AG04450 (cell line): ENCODE measurements around the gene BCL11A. TPM values are rescaled to one million over a fixed set of nuclear protein-coding genes. Genes with fewer than 3 reads are reported as not detected.

Experiments used
- CTCF ChIA-PET: fragments of 300-600, 350-600 bp; formaldehyde crosslinking; extraction: SDS; loops from one replicate; lab custom pipeline; 2022; ENCODE audit warnings: antibody characterized with exemption, inconsistent platforms; lab: Charles Lee
- POLR2A ChIA-PET: fragments of 350-600 bp; formaldehyde crosslinking; extraction: SDS; loops from one replicate; lab custom pipeline; 2021; ENCODE audit warnings: antibody characterized with exemption, inconsistent platforms; lab: Yijun Ruan, JAX
- DNase-seq: peaks from one replicate; pipeline ENCODE4 v3.0.0-alpha.2; 2011; ENCODE audit warnings: low read depth, low spot score
- H3K27ac ChIP-seq: one replicate; pipeline ENCODE4 v1.5.1; 2012; ENCODE audit warnings: low read depth, low read length, control low read depth
- H3K27me3 ChIP-seq: one replicate; pipeline ENCODE4 v1.6.0; 2012; ENCODE audit warnings: low read length; ENCODE audit not compliant: control insufficient read depth, insufficient read depth
- H3K4me3 ChIP-seq: 2 replicates; pipeline ENCODE4 v1.5.1; 2011; ENCODE audit warnings: mild to moderate bottlenecking, low read depth, low read length, control low read depth
- H3K9me3 ChIP-seq: 2 replicates; pipeline ENCODE4 v1.5.1; 2012; ENCODE audit warnings: low read length; ENCODE audit not compliant: control insufficient read depth, insufficient read depth
- polyA plus RNA-seq: library from polyadenylated mRNA; depleted of rRNA; stranded (reverse); fragments of >200 nt; gene quantifications from 2 replicates; pipeline ENCODE4 v1.2.3, GENCODE V29; 2011
- TF ChIP-seq, protein P1 (sequence below): IDR thresholded peaks from 2 replicates; pipeline ENCODE4 v1.5.1; 2011; ENCODE audit warnings: low read depth, low read length, control low read depth, inconsistent platforms

BCL11A gene
- polyA plus RNA-seq, 1 experiment = 1.1 TPM

DNA sequence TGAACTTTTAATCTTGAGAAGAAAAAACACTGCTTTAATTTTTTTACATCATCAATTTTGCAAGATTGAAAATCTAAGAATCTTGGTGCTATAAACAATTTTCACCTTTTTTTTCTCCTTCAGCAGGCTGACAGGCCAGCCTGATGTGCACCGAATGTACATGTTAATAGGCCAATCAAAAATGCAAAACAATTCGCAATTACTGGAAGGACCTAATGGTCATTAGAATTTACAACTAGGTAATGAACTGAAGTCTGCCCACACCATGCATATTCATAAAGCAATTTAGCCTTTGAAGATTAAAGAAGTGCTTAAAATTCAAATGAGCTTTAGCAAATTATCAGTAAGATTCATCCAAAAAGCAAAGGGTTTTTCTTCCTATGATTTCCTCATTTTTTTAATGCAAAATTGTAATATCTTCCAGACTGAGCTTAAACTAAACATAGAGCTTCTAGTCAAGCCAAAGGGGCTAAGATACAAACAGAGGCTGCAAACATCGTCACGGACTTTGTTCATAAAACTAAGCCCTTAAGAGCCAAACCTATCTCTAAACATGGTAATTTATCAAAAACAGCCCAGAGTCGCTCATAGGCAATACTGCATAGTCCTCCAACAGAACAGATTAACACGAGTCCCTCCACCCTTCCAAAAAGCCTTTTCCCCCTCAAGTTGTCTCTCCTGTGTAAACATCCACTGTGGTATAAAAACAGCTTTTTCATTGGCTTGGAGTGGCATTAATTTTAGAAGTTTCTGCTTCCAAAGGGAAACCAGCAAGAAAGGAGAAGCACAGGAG is 18.4 kb downstream of the BCL11A start:
- no peak overlapping the region for H3K27ac ChIP-seq
- TF ChIP-seq, protein P1, sequence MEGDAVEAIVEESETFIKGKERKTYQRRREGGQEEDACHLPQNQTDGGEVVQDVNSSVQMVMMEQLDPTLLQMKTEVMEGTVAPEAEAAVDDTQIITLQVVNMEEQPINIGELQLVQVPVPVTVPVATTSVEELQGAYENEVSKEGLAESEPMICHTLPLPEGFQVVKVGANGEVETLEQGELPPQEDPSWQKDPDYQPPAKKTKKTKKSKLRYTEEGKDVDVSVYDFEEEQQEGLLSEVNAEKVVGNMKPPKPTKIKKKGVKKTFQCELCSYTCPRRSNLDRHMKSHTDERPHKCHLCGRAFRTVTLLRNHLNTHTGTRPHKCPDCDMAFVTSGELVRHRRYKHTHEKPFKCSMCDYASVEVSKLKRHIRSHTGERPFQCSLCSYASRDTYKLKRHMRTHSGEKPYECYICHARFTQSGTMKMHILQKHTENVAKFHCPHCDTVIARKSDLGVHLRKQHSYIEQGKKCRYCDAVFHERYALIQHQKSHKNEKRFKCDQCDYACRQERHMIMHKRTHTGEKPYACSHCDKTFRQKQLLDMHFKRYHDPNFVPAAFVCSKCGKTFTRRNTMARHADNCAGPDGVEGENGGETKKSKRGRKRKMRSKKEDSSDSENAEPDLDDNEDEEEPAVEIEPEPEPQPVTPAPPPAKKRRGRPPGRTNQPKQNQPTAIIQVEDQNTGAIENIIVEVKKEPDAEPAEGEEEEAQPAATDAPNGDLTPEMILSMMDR = no peak
- POLR2A ChIA-PET = no interaction called here
- no peak overlapping the region for H3K4me3 ChIP-seq
- no peaks in the 10 kb centered on the region for H3K27me3 ChIP-seq
- H3K9me3 ChIP-seq = no peaks in the 10 kb centered on the region
- DNase-seq = no peak
- CTCF ChIA-PET = interaction anchor here (1.1 kb wide), 2 partner anchors 15 to 25 kb away, joined by 4 to 11 read pairs; no protein-coding TSS in a partner anchor

- Histone ChIP-seq H3K4me3 (no peak overlapping the region), H3K9me3 (no peaks in the 10 kb centered on the region), H3K27me3 (no peaks in the 10 kb centered on the region), H3K27ac (peak overlapping the region; percentile 73)
- TF ChIP-seq, protein P1 = no peak
- CTCF ChIA-PET = no interaction called here
- POLR2A ChIA-PET = interaction anchor here (0.5 kb wide), 1 partner anchor 16 kb away, joined by 5 read pairs; no protein-coding TSS in a partner anchor
- no peak for DNase-seq
Observed at GRCh38 chr2:60534052-60534685, 19.3 kb downstream of the BCL11A start.

GRCh38 chr2:60533101-60534051 is 20.1 kb downstream of the BCL11A start:
- ChIA-PET POLR2A (interaction anchor here (0.5 to 0.6 kb wide), 3 partner anchors 17 kb away, joined by 3 to 5 read pairs (median 3); no protein-coding TSS in a partner anchor), CTCF (interaction anchor here (1.0 kb wide), 1 partner anchor 10 kb away, joined by 3 read pairs; no protein-coding TSS in a partner anchor)
- H3K27me3 ChIP-seq = no peaks in the 10 kb centered on the region
- H3K4me3 ChIP-seq = peak overlapping the region; percentile 20
- no peaks in the 10 kb centered on the region for H3K9me3 ChIP-seq
- DNase-seq = peak; percentile 86
- peak overlapping the region; percentile 73 for H3K27ac ChIP-seq
- TF ChIP-seq, protein P1 = no peak

DNA sequence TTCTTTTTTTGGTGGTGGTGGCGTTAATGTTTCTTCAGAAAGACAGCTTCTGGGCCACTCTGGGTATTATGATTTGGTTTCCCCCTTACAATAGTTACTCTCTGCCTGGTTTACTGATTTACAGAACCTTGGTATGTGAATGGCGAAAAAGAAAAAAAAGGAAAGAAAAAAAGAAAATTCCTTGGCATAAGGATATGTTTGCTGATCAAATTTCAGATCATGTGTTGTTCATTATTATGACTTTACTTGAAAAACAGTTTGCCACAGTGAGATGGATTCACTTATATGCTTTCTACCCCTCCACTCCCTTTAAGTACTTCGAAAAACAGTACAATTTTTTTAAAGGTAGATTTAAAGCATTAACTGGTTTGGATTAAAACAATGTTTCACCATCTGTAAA is 21.0 kb downstream of the BCL11A start:
- CTCF ChIA-PET = interaction anchor here (1.0 kb wide), 1 partner anchor 9 kb away, joined by 3 read pairs; no protein-coding TSS in a partner anchor

More for the DNA sequence above, 21.0 kb downstream of the BCL11A start:
- Histone ChIP-seq H3K27ac (no peak overlapping the region), H3K27me3 (no peaks in the 10 kb centered on the region), H3K9me3 (no peaks in the 10 kb centered on the region), H3K4me3 (no peak overlapping the region)
- no peak for DNase-seq
- TF ChIP-seq, protein P1 = no peak
- POLR2A ChIA-PET = interaction anchor here (0.6 kb wide), 2 partner anchors 16 to 18 kb away, joined by 3 read pairs; no protein-coding TSS in a partner anchor
